H1 (cell line): Measurements from ENCODE around the gene DHRS3. TPM values are rescaled to one million over a fixed set of nuclear protein-coding genes. Genes with fewer than 3 reads are reported as not detected.

Experiments used
- CTCF ChIA-PET: fragments of 300-600 bp; sonication (Branson Sonifier 250); formaldehyde crosslinking; loops from one replicate; lab custom pipeline; 2021; ENCODE audit not compliant: partially characterized antibody; lab: Charles Lee
- POLR2A ChIA-PET: fragments of 300-600 bp; sonication (Branson Sonifier 250); formaldehyde crosslinking; loops from one replicate; lab custom pipeline; 2021; ENCODE audit warnings: inconsistent platforms; ENCODE audit not compliant: partially characterized antibody; lab: Charles Lee
- DNase-seq, 2 experiments: peaks; one replicate each; pipeline versions ENCODE4 v3.0.0 to v3.0.0-alpha.2; 2010 to 2022; ENCODE audit warnings: low spot score in 2 of 2, low read depth in 1 of 2, mixed read lengths in 1 of 2
- FAIRE-seq: peaks from 2 replicates; lab custom pipeline; 2011; peaks lifted over from hg19 to GRCh38; lab: Jason Lieb, UNC
- H2AFZ ChIP-seq: 2 replicates; pipeline ENCODE4 v1.8.1; 2012; ENCODE audit warnings: low read length, inconsistent platforms
- H2AK5ac ChIP-seq: 2 replicates; pipeline ENCODE4 v1.6.1; 2013; ENCODE audit warnings: low read depth, low read length
- H2BK120ac ChIP-seq: replicated peaks from 2 replicates; pipeline ENCODE3; 2013; ENCODE audit warnings: low read depth, low read length, inconsistent platforms
- H2BK12ac ChIP-seq: 2 replicates; pipeline ENCODE4 v1.6.1; 2013; ENCODE audit warnings: low read depth, low read length
- H2BK15ac ChIP-seq: 2 replicates; pipeline ENCODE4 v1.6.1; 2013; ENCODE audit warnings: low read length
- H2BK20ac ChIP-seq: 2 replicates; pipeline ENCODE4 v1.6.1; 2013; ENCODE audit warnings: low read length
- H2BK5ac ChIP-seq: 2 replicates; pipeline ENCODE4 v1.6.1; 2013; ENCODE audit warnings: low read depth, low read length
- H3K14ac ChIP-seq: 2 replicates; pipeline ENCODE4 v1.6.1; 2013; ENCODE audit warnings: inconsistent platforms; ENCODE audit not compliant: insufficient read length
- H3K18ac ChIP-seq: 2 replicates; pipeline ENCODE4 v1.6.1; 2013; ENCODE audit warnings: low read length; ENCODE audit errors: extremely low read depth
- H3K23ac ChIP-seq: 2 replicates; pipeline ENCODE4 v1.6.1; 2013; ENCODE audit warnings: inconsistent platforms; ENCODE audit not compliant: insufficient read length
- H3K23me2 ChIP-seq: 2 replicates; pipeline ENCODE4 v1.6.1; 2013; ENCODE audit warnings: low read depth, low read length
- H3K27ac ChIP-seq: 2 replicates; pipeline ENCODE4 v1.6.1; 2011; ENCODE audit warnings: low read depth, low read length, inconsistent platforms
- H3K27me3 ChIP-seq, 4 experiments: replicated peaks in 1 of 4; 1 replicate in 1 of 4; 2 replicates in 3 of 4; pipeline versions ENCODE4 v1.6.1 to v1.8.1; 2011 to 2013; ENCODE audit warnings: low read length in 3 of 4, mild to moderate bottlenecking in 3 of 4, inconsistent platforms in 2 of 4, mixed read lengths in 2 of 4, moderate library complexity in 1 of 4; ENCODE audit not compliant: control insufficient read depth in 3 of 4, insufficient read depth in 3 of 4; ENCODE audit errors: extremely low read depth in 1 of 4
- H3K36me3 ChIP-seq, 4 experiments: 2 replicates each; pipeline versions ENCODE4 v1.6.1 to v1.8.1; 2011 to 2013; ENCODE audit warnings: mild to moderate bottlenecking in 4 of 4, low read length in 3 of 4, moderate library complexity in 2 of 4, control low read depth in 1 of 4, inconsistent platforms in 1 of 4; ENCODE audit not compliant: insufficient read depth in 4 of 4, control insufficient read depth in 2 of 4
- H3K4ac ChIP-seq: replicated peaks from 2 replicates; pipeline ENCODE3; 2013; ENCODE audit warnings: low read length, low read depth, mixed read lengths, inconsistent platforms; ENCODE audit not compliant: insufficient read length
- H3K4me1 ChIP-seq, 4 experiments: replicated peaks in 1 of 4; 1 replicate in 1 of 4; 2 replicates in 3 of 4; pipeline versions ENCODE4 v1.6.1 to v1.8.1; 2011 to 2013; ENCODE audit warnings: low read length in 3 of 4, inconsistent platforms in 2 of 4, mixed read lengths in 1 of 4; ENCODE audit not compliant: insufficient read depth in 4 of 4, control insufficient read depth in 3 of 4
- H3K4me2 ChIP-seq, 2 experiments: 2 replicates each; pipeline versions ENCODE4 v1.6.1 to v1.8.1; 2011 to 2013; ENCODE audit warnings: low read depth in 2 of 2, low read length in 2 of 2, control low read depth in 1 of 2, inconsistent platforms in 1 of 2, mild to moderate bottlenecking in 1 of 2; ENCODE audit not compliant: insufficient read depth in 1 of 2
- H3K4me3 ChIP-seq, 4 experiments: fragments of 200-600, 300-600 bp in 1 of 4; sonication (generic), shearing (Covaris generic), sonication (Bioruptor Twin) in 1 of 4; 2 replicates each; pipeline versions ENCODE4 v1.5.1 to v1.8.1; 2011 to 2016; ENCODE audit warnings: low read length in 4 of 4, low read depth in 3 of 4, control low read depth in 2 of 4, inconsistent platforms in 2 of 4, mild to moderate bottlenecking in 2 of 4, mixed read lengths in 1 of 4, moderate library complexity in 1 of 4; ENCODE audit not compliant: insufficient read depth in 2 of 4; ENCODE audit errors: extremely low read depth in 1 of 4
- H3K56ac ChIP-seq: replicated peaks from 2 replicates; pipeline ENCODE3; 2013; ENCODE audit warnings: low read depth, mild to moderate bottlenecking, mixed read lengths, low read length, inconsistent platforms; ENCODE audit not compliant: insufficient read length
- H3K79me1 ChIP-seq: 2 replicates; pipeline ENCODE4 v1.6.1; 2013; ENCODE audit warnings: low read depth, low read length, control low read depth
- H3K79me2 ChIP-seq, 2 experiments: 2 replicates each; pipeline versions ENCODE4 v1.6.1 to v1.8.1; 2012 to 2013; ENCODE audit warnings: low read length in 2 of 2, mild to moderate bottlenecking in 2 of 2, inconsistent platforms in 1 of 2; ENCODE audit not compliant: insufficient read depth in 2 of 2, control insufficient read depth in 1 of 2
- H3K9ac ChIP-seq, 4 experiments: replicated peaks in 1 of 4; 1 replicate in 1 of 4; 2 replicates in 3 of 4; pipeline versions ENCODE4 v1.6.1 to v1.8.1; 2011 to 2013; ENCODE audit warnings: low read depth in 3 of 4, low read length in 3 of 4, control low read depth in 2 of 4, mild to moderate bottlenecking in 2 of 4, moderate library complexity in 2 of 4, inconsistent platforms in 1 of 4; ENCODE audit errors: extremely low read depth in 1 of 4
- H3K9me3 ChIP-seq, 2 experiments: 2 replicates each; pipeline versions ENCODE4 v1.6.1 to v1.8.1; 2012 to 2013; ENCODE audit warnings: mild to moderate bottlenecking in 2 of 2, moderate library complexity in 2 of 2, control low read depth in 1 of 2, inconsistent platforms in 1 of 2, low read depth in 1 of 2, low read length in 1 of 2, mixed read lengths in 1 of 2; ENCODE audit not compliant: insufficient read depth in 2 of 2
- H4K20me1 ChIP-seq, 2 experiments: replicated peaks in 1 of 2; 2 replicates each; pipeline versions ENCODE3 to v1.8.1; 2011 to 2013; ENCODE audit warnings: inconsistent platforms in 2 of 2, low read length in 2 of 2, mild to moderate bottlenecking in 1 of 2; ENCODE audit not compliant: insufficient read depth in 2 of 2, control insufficient read depth in 1 of 2
- H4K5ac ChIP-seq: 2 replicates; pipeline ENCODE4 v1.6.1; 2013; ENCODE audit warnings: low read length, low read depth, mixed read lengths, inconsistent platforms; ENCODE audit not compliant: insufficient read length
- H4K8ac ChIP-seq: 2 replicates; pipeline ENCODE4 v1.8.0; 2013; ENCODE audit warnings: mild to moderate bottlenecking, moderate library complexity, low read length, inconsistent platforms; ENCODE audit not compliant: insufficient read depth; ENCODE audit errors: extremely low read depth
- H4K91ac ChIP-seq: replicated peaks from 2 replicates; pipeline ENCODE3; 2013; ENCODE audit warnings: low read length, mixed read lengths, inconsistent platforms; ENCODE audit not compliant: insufficient read length
- BCL11A ChIP-seq, 2 experiments: IDR thresholded peaks; one replicate each; pipeline ENCODE4 v1.6.1; 2011; ENCODE audit warnings: low read depth in 2 of 2, low read length in 2 of 2, mild to moderate bottlenecking in 2 of 2
- CBX5 ChIP-seq: fragments of 300-800, 300-1000 bp; sonication (generic); IDR thresholded peaks from 2 replicates; pipeline ENCODE4 v1.7.1; 2016; ENCODE audit warnings: antibody characterized with exemption, low read length, low read depth
- GABPA ChIP-seq: IDR thresholded peaks from 2 replicates; pipeline ENCODE4 v1.6.1; 2011; ENCODE audit warnings: mild to moderate bottlenecking, low read length, moderate library complexity, borderline replicate concordance; ENCODE audit not compliant: insufficient read depth
- POU5F1 ChIP-seq: IDR thresholded peaks from 2 replicates; pipeline ENCODE4 v1.6.1; 2011; ENCODE audit warnings: low read depth, mild to moderate bottlenecking, low read length, moderate library complexity
- RAD21 ChIP-seq, 2 experiments: IDR thresholded peaks in 1 of 2; conservative IDR thresholded peaks in 1 of 2; 2 replicates each; pipeline ENCODE4 v1.6.1; 2011; ENCODE audit warnings: low read depth in 2 of 2, low read length in 2 of 2, improper control_type of control experiment in 1 of 2, inconsistent platforms in 1 of 2, mild to moderate bottlenecking in 1 of 2, moderate library complexity in 1 of 2
- SP1 ChIP-seq: IDR thresholded peaks from 2 replicates; pipeline ENCODE4 v1.6.1; 2011; ENCODE audit warnings: low read depth, low read length
- TAF1 ChIP-seq: IDR thresholded peaks from 2 replicates; pipeline ENCODE4 v1.6.1; 2011; ENCODE audit warnings: mild to moderate bottlenecking, low read depth, low read length
- WGBS, 2 experiments: shearing (Covaris generic) in 1 of 2; methylation state at CpG; one replicate each; pipeline versions ENCODE4 v1.1.6 to v1.1.7; 2013 to 2015; ENCODE audit warnings: low lambda C conversion rate in 2 of 2, mixed read lengths in 2 of 2, inconsistent platforms in 1 of 2, low coverage in 1 of 2, missing lambda C conversion rate in 1 of 2; ENCODE audit not compliant: insufficient replicate concordance in 2 of 2, insufficient coverage in 1 of 2, insufficient read length in 1 of 2; ENCODE audit errors: extremely low coverage in 1 of 2, missing lambda C conversion rate in 1 of 2; 5-methylcytosine and 5-hydroxymethylcytosine counted together
- polyA plus RNA-seq, 7 experiments: library from polyadenylated mRNA; depleted of rRNA in 3 of 7; stranded (reverse) in 5 of 7; unstranded in 2 of 7; fragments of >200 nt in 5 of 7; fragments of 200-250 nt in 2 of 7; gene quantifications; 1 replicate in 5 of 7; 2 replicates in 1 of 7; 4 replicates in 1 of 7; pipeline versions ENCODE4 v1.2.1 to v1.2.3, GENCODE V29; 2011 to 2013; ENCODE audit warnings: missing spikeins in 2 of 7, mixed read lengths in 2 of 7
- total RNA-seq: library from RNA; stranded (reverse); fragmentation: NEBNext Ultra II Directional; extraction: Animal tissue kit (Norgen Biotek cat#: 25700); gene quantifications from 2 replicates; pipeline ENCODE4 v1.2.1, GENCODE V29; 2021
- TF ChIP-seq, protein P1 (sequence below), 3 experiments: IDR thresholded peaks; 1 replicate in 2 of 3; 2 replicates in 1 of 3; pipeline versions ENCODE4 v1.5.1 to v1.6.1; 2011; ENCODE audit warnings: low read length in 3 of 3, mild to moderate bottlenecking in 3 of 3, inconsistent platforms in 2 of 3, low read depth in 1 of 3, moderate library complexity in 1 of 3; ENCODE audit not compliant: insufficient read depth in 1 of 3; ENCODE audit errors: control extremely low read depth in 1 of 3

Gene DHRS3
- total and polyA plus RNA-seq, 2 of the 8 experiments (the other 6 are each of a cell fraction or from before 2014, with no cell fraction given) = 32.5 to 36.4 TPM

DNA sequence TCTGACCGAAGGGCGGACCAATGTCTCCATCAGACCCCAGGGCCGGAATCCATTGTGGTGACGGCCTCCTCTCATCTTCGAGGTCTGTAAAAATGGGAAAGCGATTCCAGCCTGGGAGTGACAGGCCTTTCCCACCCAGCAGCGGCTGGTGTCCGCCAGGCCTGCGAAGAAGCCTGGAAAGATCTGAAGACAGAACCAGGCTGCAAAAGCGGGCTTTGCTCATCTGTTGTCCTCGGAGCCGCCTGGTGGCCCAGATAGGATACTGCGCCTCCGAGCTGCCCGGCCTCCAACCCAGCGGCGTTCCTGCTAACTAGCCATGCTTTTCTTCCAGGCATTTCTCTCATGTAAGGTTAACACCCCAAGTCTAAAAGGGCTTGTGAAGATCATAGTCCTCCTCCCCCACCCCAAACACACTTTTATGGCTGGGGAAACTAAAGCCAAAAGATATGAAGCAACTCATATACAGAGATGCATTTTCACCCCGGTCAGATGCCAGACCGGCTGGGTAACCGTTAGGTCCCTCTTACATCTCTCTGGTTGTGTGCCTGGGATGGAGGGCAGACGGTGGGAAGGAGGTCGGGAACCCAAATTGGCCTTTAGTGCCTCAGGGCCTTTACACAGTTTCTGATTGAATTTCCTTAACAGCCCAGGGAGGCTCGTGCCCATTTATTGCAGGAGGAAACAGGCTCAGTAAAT, 1.9 kb upstream of the DHRS3 start:
- no peak overlapping the region for H2BK120ac ChIP-seq
- WGBS, 2 experiments = 22% methylated on average over 23 of the region's 23 CpGs; no CpG with 5 or more reads in 1 of the 2 experiments
- no peak overlapping the region for H2AFZ ChIP-seq
- DNase-seq (peak in 1 of 2 experiments; percentile 93), FAIRE-seq (no peak)
- no peak overlapping the region for H3K27ac ChIP-seq
- no peaks in the 10 kb centered on the region for H3K36me3 ChIP-seq
- no peak overlapping the region for H2BK20ac ChIP-seq
- no peaks in the 10 kb centered on the region; a peak in 1 of 7 replicates for H3K27me3 ChIP-seq
- no peak overlapping the region for H4K5ac ChIP-seq
- peak overlapping the region; percentile 62 to 97 for H3K4me2 ChIP-seq
- H3K23me2 ChIP-seq = peaks cover 27% of the 10 kb centered on the region
- peaks cover 2 to 8% of the 10 kb centered on the region in 2 experiments for H3K79me2 ChIP-seq
- no peak overlapping the region for H4K8ac ChIP-seq
- no peak overlapping the region for H2AK5ac ChIP-seq
- no peak overlapping the region for H2BK5ac ChIP-seq
- no peak overlapping the region for H3K14ac ChIP-seq
- no peak overlapping the region for H3K23ac ChIP-seq
- ChIA-PET CTCF (interaction anchor here (0.6 to 11.2 kb wide), 27 partner anchors 8 to 391 kb away, joined by 3 to 130 read pairs (median 3); no protein-coding TSS in a partner anchor), POLR2A (interaction anchor here (0.7 to 11.4 kb wide), 6 partner anchors 9 to 78 kb away, joined by 3 to 107 read pairs (median 14); no protein-coding TSS in a partner anchor)
- H2BK12ac ChIP-seq = 0 out of 2 replicates have a peak overlapping the region, but pooled peaks have one; percentile 35
- no peak overlapping the region for H3K9ac ChIP-seq
- H3K56ac ChIP-seq = no peak overlapping the region
- no peaks in the 10 kb centered on the region for H3K9me3 ChIP-seq
- no peak overlapping the region for H4K91ac ChIP-seq
- H3K4ac ChIP-seq = no peak overlapping the region
- H4K20me1 ChIP-seq = peaks cover 0 to 4% of the 10 kb centered on the region in 2 experiments
- peak overlapping the region; percentile 95 for H3K18ac ChIP-seq
- no peaks in the 10 kb centered on the region; the same call in none of the 2 replicates for H3K79me1 ChIP-seq
- peak overlapping the region; percentile 4; the same call in 1 of the 2 replicates for H2BK15ac ChIP-seq
- H3K4me1 ChIP-seq = peaks cover 4 to 24% (median 12%) of the 10 kb centered on the region in 4 experiments; a peak in 6 of 7 replicates
- H3K4me3 ChIP-seq = peak overlapping the region; percentile 81 to 97 (median 90)
- TF ChIP-seq BCL11A (IDR thresholded peaks at IDR 0.05; ENCODE audit: low read depth in 2 of 2, low read length in 2 of 2) (no peak), SP1 (no peak), RAD21 (IDR thresholded peaks at IDR 0.05 in 1 of 2, conservative IDR thresholded peaks at IDR 0.05 in 1 of 2; ENCODE audit: low read depth in 2 of 2, low read length in 2 of 2) (peak; percentile 98 to 99), TAF1 (peak; percentile 36; the same call in 1 of the 2 replicates), CBX5 (no peak), GABPA (peak; percentile 15; the same call in 1 of the 2 replicates), POU5F1 (no peak)
- TF ChIP-seq, protein P1, sequence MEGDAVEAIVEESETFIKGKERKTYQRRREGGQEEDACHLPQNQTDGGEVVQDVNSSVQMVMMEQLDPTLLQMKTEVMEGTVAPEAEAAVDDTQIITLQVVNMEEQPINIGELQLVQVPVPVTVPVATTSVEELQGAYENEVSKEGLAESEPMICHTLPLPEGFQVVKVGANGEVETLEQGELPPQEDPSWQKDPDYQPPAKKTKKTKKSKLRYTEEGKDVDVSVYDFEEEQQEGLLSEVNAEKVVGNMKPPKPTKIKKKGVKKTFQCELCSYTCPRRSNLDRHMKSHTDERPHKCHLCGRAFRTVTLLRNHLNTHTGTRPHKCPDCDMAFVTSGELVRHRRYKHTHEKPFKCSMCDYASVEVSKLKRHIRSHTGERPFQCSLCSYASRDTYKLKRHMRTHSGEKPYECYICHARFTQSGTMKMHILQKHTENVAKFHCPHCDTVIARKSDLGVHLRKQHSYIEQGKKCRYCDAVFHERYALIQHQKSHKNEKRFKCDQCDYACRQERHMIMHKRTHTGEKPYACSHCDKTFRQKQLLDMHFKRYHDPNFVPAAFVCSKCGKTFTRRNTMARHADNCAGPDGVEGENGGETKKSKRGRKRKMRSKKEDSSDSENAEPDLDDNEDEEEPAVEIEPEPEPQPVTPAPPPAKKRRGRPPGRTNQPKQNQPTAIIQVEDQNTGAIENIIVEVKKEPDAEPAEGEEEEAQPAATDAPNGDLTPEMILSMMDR (IDR thresholded peaks at IDR 0.05; ENCODE audit: control extremely low read depth in 1 of 3, insufficient read depth in 1 of 3, low read depth in 1 of 3, low read length in 3 of 3) = peak in 2 of 3 experiments; percentile 94 to 95; a peak in 3 of 4 replicates
